Panc1 (cell line): ENCODE data around the gene CRYBG3. TPM values are rescaled to one million over a fixed set of nuclear protein-coding genes. Genes with fewer than 3 reads are reported as not detected.

Experiments
- ATAC-seq: fragments of 200-7000 bp; cut with Tn5 transposase; 2 replicates; pipeline ENCODE4 v1.9.1; 2020; ENCODE audit warnings: mild to moderate bottlenecking, moderate library complexity
- BruUV-seq: library from RNA; stranded (reverse); fragments of 400-500 nt; replicated peaks from 2 replicates; lab custom pipeline; 2021; lab: Mats Ljungman, UMichigan
- CTCF ChIA-PET: fragments of 300-600 bp; sonication (Branson Sonifier 250); formaldehyde crosslinking; loops from one replicate; lab custom pipeline; 2022; ENCODE audit warnings: antibody characterized with exemption; lab: Charles Lee
- POLR2A ChIA-PET: fragments of 300-600 bp; sonication (Branson Sonifier 250); formaldehyde crosslinking; loops from one replicate; lab custom pipeline; 2022; ENCODE audit warnings: antibody characterized with exemption; lab: Charles Lee
- DNase-seq: peaks from one replicate; pipeline ENCODE4 v3.0.0-alpha.2; 2010; ENCODE audit warnings: low read depth, low spot score
- H3K27ac ChIP-seq: 2 replicates; pipeline ENCODE4 v1.5.1; 2011; ENCODE audit warnings: mild to moderate bottlenecking, low read length, inconsistent platforms
- H3K27me3 ChIP-seq: fragments of 200-500 bp; sonication (Bioruptor generic); 2 replicates; pipeline ENCODE4 v1.6.0; 2014; ENCODE audit warnings: low read length, inconsistent platforms; ENCODE audit not compliant: control insufficient read depth, insufficient read depth
- H3K36me3 ChIP-seq: fragments of 200-500 bp; sonication (Bioruptor generic); 2 replicates; pipeline ENCODE4 v1.5.1; 2014; ENCODE audit warnings: inconsistent platforms, mild to moderate bottlenecking, low read length, moderate library complexity; ENCODE audit not compliant: control insufficient read depth, insufficient read depth
- H3K4me1 ChIP-seq: 2 replicates; pipeline ENCODE4 v1.5.1; 2011; ENCODE audit warnings: inconsistent platforms, mild to moderate bottlenecking, low read length, moderate library complexity; ENCODE audit not compliant: control insufficient read depth, insufficient read depth
- H3K4me3 ChIP-seq, 2 experiments: 2 replicates each; pipeline ENCODE4 v1.5.1; 2011 to 2012; ENCODE audit warnings: low read depth in 2 of 2, low read length in 2 of 2, mild to moderate bottlenecking in 2 of 2, inconsistent platforms in 1 of 2, moderate library complexity in 1 of 2
- H3K9me3 ChIP-seq: fragments of 200-500 bp; sonication (Bioruptor generic); 2 replicates; pipeline ENCODE4 v1.5.1; 2014; ENCODE audit warnings: low read depth, mild to moderate bottlenecking, inconsistent platforms, low read length, moderate library complexity; ENCODE audit not compliant: control insufficient read depth, insufficient read depth
- POLR2AphosphoS5 ChIP-seq: IDR thresholded peaks from 2 replicates; pipeline ENCODE4 v1.6.1; 2012; ENCODE audit warnings: mild to moderate bottlenecking, low read depth, low read length, moderate library complexity
- SIN3A ChIP-seq: IDR thresholded peaks from 2 replicates; pipeline ENCODE4 v1.6.1; 2012; ENCODE audit warnings: low read depth, mild to moderate bottlenecking, low read length, moderate library complexity, borderline replicate concordance; ENCODE audit not compliant: insufficient read depth
- TCF7L2 ChIP-seq: IDR thresholded peaks from 2 replicates; pipeline ENCODE4 v1.6.1; 2011; ENCODE audit warnings: mild to moderate bottlenecking, low read depth, low read length, inconsistent platforms
- in situ Hi-C: cut with HindIII; loops from 2 replicates; pipeline ENCODE4 v1.10.0; 2016; ENCODE audit warnings: low sequenced_read_pairs, low pct_unique_long_range_greater_than_20kb
- intact Hi-C: fragments of 100-400 bp; cut with micrococcal nuclease; formaldehyde crosslinking; loops from one replicate; pipeline ENCODE4 v1.10.0; 2022; ENCODE audit not compliant: unreplicated experiment
- total RNA-seq: library from RNA; stranded (reverse); gene quantifications from one replicate; pipeline ENCODE4 v1.2.1, GENCODE V29; 2021; ENCODE audit not compliant: unreplicated experiment
- TF ChIP-seq, protein P1 (sequence below): fragments of 450-650 bp; IDR thresholded peaks from 2 replicates; pipeline ENCODE4 v1.5.1; 2017; ENCODE audit warnings: mild to moderate bottlenecking
- TF ChIP-seq, protein P2 (sequence below), 2 experiments: IDR thresholded peaks; 2 replicates each; pipeline ENCODE4 v1.6.1; 2011 to 2012; ENCODE audit warnings: low read depth in 2 of 2, control low read depth in 1 of 2, low read length in 1 of 2, mild to moderate bottlenecking in 1 of 2, moderate library complexity in 1 of 2; ENCODE audit not compliant: insufficient read depth in 1 of 2

The CRYBG3 gene
- total RNA-seq, 1 experiment from 2014 or later, result 24.6 TPM

- Histone ChIP-seq H3K4me1 (peaks cover 7% of the 10 kb centered on the region; the same call in 1 of the 2 replicates), H3K36me3 (peaks cover 5% of the 10 kb centered on the region), H3K4me3 (no peak overlapping the region), H3K27me3 (no peaks in the 10 kb centered on the region), H3K27ac (no peak overlapping the region), H3K9me3 (no peaks in the 10 kb centered on the region)
- intact Hi-C loops (no loop called here), in situ Hi-C loops (no loop called here)
- ChIA-PET POLR2A (no interaction called here), CTCF (no interaction called here)
- no TSS peak for BruUV-seq
- DNase-seq (no peak), ATAC-seq (peak; percentile 65)
- no peak for TF ChIP-seq POLR2AphosphoS5
- TF ChIP-seq, protein P1, sequence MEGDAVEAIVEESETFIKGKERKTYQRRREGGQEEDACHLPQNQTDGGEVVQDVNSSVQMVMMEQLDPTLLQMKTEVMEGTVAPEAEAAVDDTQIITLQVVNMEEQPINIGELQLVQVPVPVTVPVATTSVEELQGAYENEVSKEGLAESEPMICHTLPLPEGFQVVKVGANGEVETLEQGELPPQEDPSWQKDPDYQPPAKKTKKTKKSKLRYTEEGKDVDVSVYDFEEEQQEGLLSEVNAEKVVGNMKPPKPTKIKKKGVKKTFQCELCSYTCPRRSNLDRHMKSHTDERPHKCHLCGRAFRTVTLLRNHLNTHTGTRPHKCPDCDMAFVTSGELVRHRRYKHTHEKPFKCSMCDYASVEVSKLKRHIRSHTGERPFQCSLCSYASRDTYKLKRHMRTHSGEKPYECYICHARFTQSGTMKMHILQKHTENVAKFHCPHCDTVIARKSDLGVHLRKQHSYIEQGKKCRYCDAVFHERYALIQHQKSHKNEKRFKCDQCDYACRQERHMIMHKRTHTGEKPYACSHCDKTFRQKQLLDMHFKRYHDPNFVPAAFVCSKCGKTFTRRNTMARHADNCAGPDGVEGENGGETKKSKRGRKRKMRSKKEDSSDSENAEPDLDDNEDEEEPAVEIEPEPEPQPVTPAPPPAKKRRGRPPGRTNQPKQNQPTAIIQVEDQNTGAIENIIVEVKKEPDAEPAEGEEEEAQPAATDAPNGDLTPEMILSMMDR, result no peak
- no peak for TF ChIP-seq TCF7L2
- TF ChIP-seq, protein P2, sequence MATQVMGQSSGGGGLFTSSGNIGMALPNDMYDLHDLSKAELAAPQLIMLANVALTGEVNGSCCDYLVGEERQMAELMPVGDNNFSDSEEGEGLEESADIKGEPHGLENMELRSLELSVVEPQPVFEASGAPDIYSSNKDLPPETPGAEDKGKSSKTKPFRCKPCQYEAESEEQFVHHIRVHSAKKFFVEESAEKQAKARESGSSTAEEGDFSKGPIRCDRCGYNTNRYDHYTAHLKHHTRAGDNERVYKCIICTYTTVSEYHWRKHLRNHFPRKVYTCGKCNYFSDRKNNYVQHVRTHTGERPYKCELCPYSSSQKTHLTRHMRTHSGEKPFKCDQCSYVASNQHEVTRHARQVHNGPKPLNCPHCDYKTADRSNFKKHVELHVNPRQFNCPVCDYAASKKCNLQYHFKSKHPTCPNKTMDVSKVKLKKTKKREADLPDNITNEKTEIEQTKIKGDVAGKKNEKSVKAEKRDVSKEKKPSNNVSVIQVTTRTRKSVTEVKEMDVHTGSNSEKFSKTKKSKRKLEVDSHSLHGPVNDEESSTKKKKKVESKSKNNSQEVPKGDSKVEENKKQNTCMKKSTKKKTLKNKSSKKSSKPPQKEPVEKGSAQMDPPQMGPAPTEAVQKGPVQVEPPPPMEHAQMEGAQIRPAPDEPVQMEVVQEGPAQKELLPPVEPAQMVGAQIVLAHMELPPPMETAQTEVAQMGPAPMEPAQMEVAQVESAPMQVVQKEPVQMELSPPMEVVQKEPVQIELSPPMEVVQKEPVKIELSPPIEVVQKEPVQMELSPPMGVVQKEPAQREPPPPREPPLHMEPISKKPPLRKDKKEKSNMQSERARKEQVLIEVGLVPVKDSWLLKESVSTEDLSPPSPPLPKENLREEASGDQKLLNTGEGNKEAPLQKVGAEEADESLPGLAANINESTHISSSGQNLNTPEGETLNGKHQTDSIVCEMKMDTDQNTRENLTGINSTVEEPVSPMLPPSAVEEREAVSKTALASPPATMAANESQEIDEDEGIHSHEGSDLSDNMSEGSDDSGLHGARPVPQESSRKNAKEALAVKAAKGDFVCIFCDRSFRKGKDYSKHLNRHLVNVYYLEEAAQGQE (IDR thresholded peaks at IDR 0.05; ENCODE audit: insufficient read depth in 1 of 2, low read depth in 2 of 2, low read length in 1 of 2), result no peak
- TF ChIP-seq SIN3A, result no peak
These were observed 61.3 kb downstream of the CRYBG3 start for GRCh38 chr3:97882975-97883598.

DNA sequence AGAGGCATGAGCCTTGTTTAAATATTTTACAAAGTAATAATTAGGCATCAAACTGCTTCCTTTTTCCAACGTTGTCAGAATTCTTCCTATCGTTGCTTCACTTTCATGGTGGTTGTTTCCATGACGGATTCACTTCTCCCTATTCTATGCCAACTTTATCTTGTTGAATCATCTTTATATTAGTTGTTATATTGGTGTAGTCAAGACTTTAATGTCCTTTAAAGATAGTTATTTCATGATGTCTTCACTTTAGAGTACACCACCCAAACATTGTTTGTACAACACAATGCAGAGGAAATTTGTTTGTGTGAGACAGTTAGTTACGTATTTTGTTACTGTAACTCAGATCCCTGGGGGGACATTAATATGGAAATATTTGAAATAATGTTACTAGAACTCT, 61.9 kb downstream of the CRYBG3 start:
- intact Hi-C loops (no loop called here), in situ Hi-C loops (no loop called here)
- H3K36me3 ChIP-seq, result peaks cover 5% of the 10 kb centered on the region
- H3K9me3 ChIP-seq, result no peaks in the 10 kb centered on the region
- no peak for ATAC-seq
- peaks cover 7% of the 10 kb centered on the region; the same call in 1 of the 2 replicates for H3K4me1 ChIP-seq
- no peaks in the 10 kb centered on the region for H3K27me3 ChIP-seq
- CTCF ChIA-PET, result no interaction called here
- POLR2A ChIA-PET, result no interaction called here
- no peak for DNase-seq
- no peak for TF ChIP-seq POLR2AphosphoS5
- TF ChIP-seq, protein P2 (IDR thresholded peaks at IDR 0.05; ENCODE audit: insufficient read depth in 1 of 2, low read depth in 2 of 2, low read length in 1 of 2), result no peak
- no peak for TF ChIP-seq TCF7L2
- TF ChIP-seq, protein P1, result no peak
- no peak for TF ChIP-seq SIN3A
- no peak overlapping the region for H3K4me3 ChIP-seq
- BruUV-seq, result no TSS peak
- no peak overlapping the region for H3K27ac ChIP-seq
